OCI-LY3 (cell line): Measurements from ENCODE around the gene GPRC5B.
A peak's percentile ranks its signal among the peaks of the same experiment; 100 is the strongest.

Source experiments
- H2AFZ ChIP-seq: fragments of 200-600, 300-600 bp; shearing (Covaris generic); 2 replicates; pipeline ENCODE4 v1.6.0; 2014; ENCODE audit warnings: antibody characterized with exemption, low read depth, low read length
- H3K27ac ChIP-seq: fragments of 200-600, 300-600 bp; sonication (generic); 2 replicates; pipeline ENCODE4 v1.5.1; 2014; ENCODE audit warnings: mild to moderate bottlenecking, low read length, moderate library complexity, mixed read lengths
- H3K27me3 ChIP-seq: fragments of 200-600, 300-600 bp; sonication (generic); 2 replicates; pipeline ENCODE4 v1.6.1; 2014; ENCODE audit warnings: low read depth, low read length, mixed read lengths
- H3K36me3 ChIP-seq: fragments of 200-600, 300-600 bp; sonication (generic); replicated peaks from 2 replicates; pipeline ENCODE3; 2014; ENCODE audit warnings: low read depth, low read length, mixed read lengths
- H3K4me1 ChIP-seq: fragments of 300-600, 200-600 bp; sonication (generic); 2 replicates; pipeline ENCODE4 v1.6.1; 2014; ENCODE audit warnings: low read length, mixed read lengths
- H3K4me2 ChIP-seq: fragments of 200-600, 300-600 bp; sonication (generic); 2 replicates; pipeline ENCODE4 v1.6.1; 2014; ENCODE audit warnings: low read length, mixed read lengths
- H3K4me3 ChIP-seq: fragments of 300-600, 200-600 bp; sonication (generic); 2 replicates; pipeline ENCODE4 v1.5.1; 2014; ENCODE audit warnings: antibody characterized with exemption, mild to moderate bottlenecking, low read length, moderate library complexity
- H3K79me2 ChIP-seq: fragments of 300-600, 200-600 bp; shearing (Covaris generic); 2 replicates; pipeline ENCODE4 v1.6.1; 2014; ENCODE audit warnings: mild to moderate bottlenecking, low read length, mixed read lengths
- H3K9ac ChIP-seq: fragments of 300-600, 200-600 bp; shearing (Covaris generic); 2 replicates; pipeline ENCODE4 v1.6.0; 2014; ENCODE audit warnings: mild to moderate bottlenecking, low read length, moderate library complexity
- H3K9me3 ChIP-seq: fragments of 200-600, 300-600 bp; shearing (Covaris generic); 2 replicates; pipeline ENCODE4 v1.6.1; 2014; ENCODE audit warnings: low read length, mixed read lengths; ENCODE audit not compliant: insufficient read depth
- H4K20me1 ChIP-seq: fragments of 200-600, 300-600 bp; sonication (generic); 2 replicates; pipeline ENCODE4 v1.6.1; 2016; ENCODE audit warnings: low read length, mixed read lengths; ENCODE audit not compliant: insufficient read depth
- CTCF ChIP-seq: fragments of 200-600, 300-600 bp; sonication (generic); IDR thresholded peaks from 2 replicates; pipeline ENCODE4 v1.5.1; 2014; ENCODE audit warnings: antibody characterized with exemption, low read length, low read depth
- EZH2phosphoT487 ChIP-seq: fragments of 200-600 bp; shearing (Covaris generic); IDR thresholded peaks from 2 replicates; pipeline ENCODE4 v1.6.1; 2018; ENCODE audit warnings: antibody characterized with exemption, mixed run types, low read depth

GPRC5B gene

GRCh38 chr16:19884611-19885450 lies at the start of gene GPRC5B:
TSS of gene GPRC5B (minus strand) at chr16:19884848. CDS start at chr16:19872845, 12,003 bp downstream.
- H2AFZ ChIP-seq = peak within 1 kb of the TSS; percentile 43; the same call in 1 of the 2 replicates
- H3K27ac ChIP-seq = peak within 1 kb of the TSS; percentile 25; the same call in 1 of the 2 replicates
- peaks cover 31% of the 10 kb centered on the region for H3K4me1 ChIP-seq
- H3K9me3 ChIP-seq = no peaks in the 10 kb centered on the region
- peaks cover 24% of the 10 kb centered on the region; the same call in 1 of the 2 replicates for H3K79me2 ChIP-seq
- peak within 1 kb of the TSS; percentile 51 for H3K4me2 ChIP-seq
- H3K9ac ChIP-seq = peak within 1 kb of the TSS; percentile 71
- TF ChIP-seq CTCF (no peak), EZH2phosphoT487 (no peak)
- peak within 1 kb of the TSS; percentile 77 for H3K4me3 ChIP-seq
- H3K36me3 ChIP-seq = no peaks in the 10 kb centered on the region
- H3K27me3 ChIP-seq = no peaks in the 10 kb centered on the region
- no peaks in the 10 kb centered on the region for H4K20me1 ChIP-seq

GRCh38 chr16:19933740-19934139 lies 49.1 kb upstream of the GPRC5B start:
- Histone ChIP-seq H3K27ac (no peak overlapping the region), H3K27me3 (peaks cover 9% of the 10 kb centered on the region; the same call in 1 of the 2 replicates), H3K4me3 (no peak overlapping the region), H3K79me2 (no peaks in the 10 kb centered on the region), H3K9ac (no peak overlapping the region), H3K4me2 (no peak overlapping the region), H3K4me1 (no peaks in the 10 kb centered on the region), H4K20me1 (no peaks in the 10 kb centered on the region), H3K36me3 (no peaks in the 10 kb centered on the region), H3K9me3 (no peaks in the 10 kb centered on the region), H2AFZ (no peak overlapping the region)
- TF ChIP-seq EZH2phosphoT487 = no peak

GRCh38 chr16:19929062-19929511 lies 44.4 kb upstream of the GPRC5B start:
- H4K20me1 ChIP-seq = no peaks in the 10 kb centered on the region
- no peaks in the 10 kb centered on the region for H3K79me2 ChIP-seq
- no peaks in the 10 kb centered on the region for H3K4me1 ChIP-seq
- H3K4me2 ChIP-seq = no peak overlapping the region
- H3K9me3 ChIP-seq = no peaks in the 10 kb centered on the region
- peaks cover 9% of the 10 kb centered on the region; the same call in 1 of the 2 replicates for H3K27me3 ChIP-seq
- TF ChIP-seq EZH2phosphoT487 (no peak), CTCF (no peak)
- H3K36me3 ChIP-seq = no peaks in the 10 kb centered on the region
- H3K9ac ChIP-seq = no peak overlapping the region
- no peak overlapping the region for H2AFZ ChIP-seq
- H3K4me3 ChIP-seq = no peak overlapping the region
- no peak overlapping the region for H3K27ac ChIP-seq

DNA sequence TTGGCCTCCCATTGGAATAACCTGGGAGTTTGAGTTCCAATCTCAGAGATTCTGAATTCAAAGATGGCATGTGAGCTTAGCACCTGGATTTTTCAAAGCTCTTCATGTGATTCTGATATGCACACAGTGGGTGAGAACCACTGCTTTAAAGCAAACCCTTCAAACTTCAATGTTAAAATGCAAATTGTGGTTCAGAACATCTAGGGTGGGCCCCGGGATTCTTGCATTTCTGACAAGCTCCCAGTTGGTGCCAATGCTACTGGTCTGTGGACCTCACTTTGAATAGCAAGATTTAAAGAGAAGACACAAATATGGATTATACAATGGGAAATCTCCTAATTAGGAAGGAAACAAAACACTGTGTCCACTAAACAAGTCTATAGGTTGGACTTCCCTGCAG lies 43.8 kb upstream of the GPRC5B start:
- H3K4me3 ChIP-seq = no peak overlapping the region
- TF ChIP-seq CTCF (no peak), EZH2phosphoT487 (no peak)
- peaks cover 6% of the 10 kb centered on the region; the same call in 1 of the 2 replicates for H3K27me3 ChIP-seq
- no peaks in the 10 kb centered on the region for H3K79me2 ChIP-seq
- H3K4me2 ChIP-seq = no peak overlapping the region
- H4K20me1 ChIP-seq = no peaks in the 10 kb centered on the region
- no peaks in the 10 kb centered on the region for H3K9me3 ChIP-seq
- H3K4me1 ChIP-seq = no peaks in the 10 kb centered on the region
- H3K9ac ChIP-seq = no peak overlapping the region
- no peak overlapping the region for H3K27ac ChIP-seq
- H3K36me3 ChIP-seq = no peaks in the 10 kb centered on the region
- H2AFZ ChIP-seq = no peak overlapping the region
